ENCODE measurements around the gene KCTD2.
"Not testable (repeated sequence)": the region's sequence is repeated elsewhere in the genome, so short reads cannot be mapped to it uniquely, and the experiment has no call there.

KCTD2 gene, protein sequence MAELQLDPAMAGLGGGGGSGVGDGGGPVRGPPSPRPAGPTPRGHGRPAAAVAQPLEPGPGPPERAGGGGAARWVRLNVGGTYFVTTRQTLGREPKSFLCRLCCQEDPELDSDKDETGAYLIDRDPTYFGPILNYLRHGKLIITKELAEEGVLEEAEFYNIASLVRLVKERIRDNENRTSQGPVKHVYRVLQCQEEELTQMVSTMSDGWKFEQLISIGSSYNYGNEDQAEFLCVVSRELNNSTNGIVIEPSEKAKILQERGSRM

DNA sequence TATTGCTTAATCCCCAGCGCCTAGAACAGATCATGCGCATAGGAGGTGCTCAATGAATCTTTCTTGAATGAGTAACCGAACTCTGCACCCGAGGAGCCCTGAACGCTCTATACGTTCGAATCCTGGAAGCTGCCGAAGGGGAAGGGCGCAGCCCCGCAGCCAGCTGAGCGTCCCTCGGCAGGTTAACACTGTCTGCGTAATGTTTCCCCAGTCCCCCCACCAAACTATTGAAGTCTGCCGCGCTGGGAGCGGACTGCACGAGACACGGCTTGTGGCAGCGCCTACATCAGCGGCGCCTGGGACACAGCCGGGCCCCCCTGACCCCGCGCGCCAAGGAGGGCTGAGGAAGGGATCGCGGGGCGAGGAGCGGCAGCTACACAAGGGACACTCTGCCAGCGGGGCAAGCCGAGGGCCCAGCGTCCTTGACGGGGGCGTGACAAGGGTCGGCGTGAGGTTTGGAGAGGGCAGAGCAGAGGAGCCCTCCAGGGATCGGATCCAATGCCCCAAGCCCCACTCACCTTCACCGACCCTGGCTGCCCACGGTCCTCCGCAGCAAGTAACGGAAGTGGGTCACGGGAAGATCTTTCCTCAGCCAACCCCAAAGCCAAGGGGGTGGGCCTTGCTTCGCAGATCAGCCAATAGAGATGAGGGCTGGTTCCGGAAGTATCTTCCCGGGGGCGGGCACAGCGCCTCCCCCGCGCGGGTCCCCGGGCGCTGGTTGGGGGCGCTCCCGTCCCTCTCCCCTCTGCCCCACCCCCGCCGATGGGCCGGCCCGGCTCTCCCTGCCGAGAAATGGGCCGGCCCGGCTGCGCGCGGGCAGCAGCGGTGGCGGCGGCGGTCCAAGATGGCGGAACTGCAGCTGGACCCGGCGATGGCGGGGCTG, at the start of gene KCTD2, which contains the start of gene ATP5PD:
Gene KCTD2, plus strand, starts transcription at position 819 of the 883 bp plus-strand sequence. Its CDS starts 26 bp downstream, at position 845.
Gene ATP5PD, minus strand, starts transcription at position 563 of the 883 bp plus-strand sequence. CDS start 4,319 bp downstream, outside the sequence.
- DNase-seq = peak; percentile 94

DNA sequence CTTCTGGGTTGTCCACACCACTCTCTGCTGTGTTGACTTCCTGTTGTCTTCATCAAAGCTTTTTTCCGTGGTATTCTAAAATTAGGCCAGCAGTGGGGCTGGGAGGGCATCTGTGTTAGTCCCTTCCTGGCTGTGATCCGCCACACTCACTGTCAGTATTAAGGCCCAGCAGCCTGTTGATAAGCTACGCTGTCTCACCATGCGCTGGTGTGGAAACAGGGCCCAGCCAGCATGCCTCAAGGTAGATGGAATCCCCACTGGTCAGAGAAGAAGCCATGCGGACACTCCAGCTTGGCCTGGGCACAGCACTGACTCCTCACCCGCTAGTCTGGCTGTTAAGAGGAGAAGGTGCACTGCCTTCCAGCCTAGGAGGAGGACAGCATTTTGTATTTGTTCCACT, 48.2 kb upstream of the KCTD2 start:
- no peak for DNase-seq

- no peak for DNase-seq
Measured at GRCh38 chr17:74999523-74999922, 47.5 kb upstream of the KCTD2 start.

DNA sequence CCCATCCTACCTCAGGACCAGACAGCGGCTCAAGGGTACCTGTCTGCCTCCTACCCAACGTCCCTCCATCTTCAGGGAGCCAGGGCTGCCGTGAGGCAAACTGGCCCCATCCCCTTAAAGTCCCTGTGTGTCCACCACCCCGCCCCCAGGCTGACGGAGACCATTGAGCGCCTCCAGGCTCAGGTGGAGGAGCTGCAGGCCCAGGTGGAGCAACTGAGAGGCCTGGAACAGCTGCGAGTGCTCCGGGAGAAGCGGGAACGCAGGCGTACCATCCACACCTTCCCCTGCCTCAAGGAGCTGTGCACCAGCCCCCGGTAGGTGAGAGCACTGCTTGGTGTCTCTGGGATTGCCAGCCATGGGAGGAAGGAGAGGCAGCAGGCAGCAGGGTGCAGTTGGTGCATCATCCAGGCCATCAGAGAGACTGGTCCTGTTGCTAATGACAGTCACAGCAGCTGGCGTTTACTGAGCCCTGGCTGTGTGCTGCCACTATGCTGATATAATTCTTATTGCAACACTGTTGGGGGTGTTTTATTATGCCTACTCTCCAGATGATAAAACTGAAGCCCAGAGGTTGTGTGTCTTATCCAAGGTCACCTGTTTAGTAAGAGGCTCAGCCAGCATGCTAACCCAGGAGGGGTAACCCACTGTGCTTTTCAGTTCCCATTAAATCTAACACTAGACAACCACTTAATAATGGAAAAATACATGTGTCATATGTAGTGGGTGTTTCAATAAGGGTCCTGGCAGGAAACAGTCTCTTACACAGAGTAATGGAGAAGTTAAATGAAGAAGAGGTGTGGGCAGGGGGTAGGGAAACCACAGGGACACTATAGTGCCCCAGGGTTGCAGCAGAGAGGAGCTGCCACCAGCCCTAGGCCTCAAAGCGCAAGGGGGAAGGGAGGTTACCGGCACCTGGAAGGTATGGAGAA, 44.8 kb upstream of the KCTD2 start:
- DNase-seq = no peak

DNA sequence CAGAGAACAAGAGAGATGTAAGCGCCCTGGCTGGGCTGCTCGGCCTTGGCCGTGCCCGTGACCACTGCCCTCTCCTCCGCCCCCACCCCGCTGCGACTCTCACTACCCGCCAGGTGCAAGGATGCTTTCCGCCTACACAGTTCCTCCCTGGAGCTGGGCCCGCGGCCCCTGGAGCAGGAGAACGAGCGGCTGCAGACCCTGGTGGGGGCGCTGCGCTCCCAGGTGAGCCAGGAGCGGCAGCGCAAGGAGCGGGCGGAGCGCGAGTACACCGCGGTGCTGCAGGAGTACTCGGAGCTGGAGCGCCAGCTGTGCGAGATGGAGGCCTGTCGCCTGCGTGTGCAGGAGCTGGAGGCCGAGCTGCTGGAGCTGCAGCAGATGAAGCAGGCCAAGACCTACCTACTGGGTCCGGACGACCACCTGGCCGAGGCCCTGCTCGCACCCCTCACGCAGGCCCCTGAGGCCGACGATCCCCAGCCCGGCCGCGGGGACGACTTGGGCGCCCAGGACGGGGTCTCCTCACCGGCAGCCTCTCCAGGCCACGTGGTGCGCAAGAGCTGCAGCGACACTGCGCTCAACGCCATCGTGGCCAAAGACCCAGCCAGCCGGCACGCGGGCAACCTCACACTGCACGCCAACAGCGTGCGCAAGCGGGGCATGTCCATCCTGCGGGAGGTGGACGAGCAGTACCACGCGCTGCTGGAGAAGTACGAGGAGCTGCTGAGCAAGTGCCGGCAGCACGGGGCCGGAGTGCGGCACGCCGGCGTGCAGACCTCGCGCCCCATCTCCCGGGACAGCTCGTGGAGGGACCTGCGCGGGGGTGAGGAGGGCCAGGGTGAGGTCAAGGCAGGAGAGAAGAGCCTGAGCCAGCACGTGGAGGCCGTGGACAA, 43.7 kb upstream of the KCTD2 start:
- no peak for DNase-seq

GRCh38 chr17:75003957-75004355, 43.1 kb upstream of the KCTD2 start:
- DNase-seq = no peak

GRCh38 chr17:75004371-75004770, 42.7 kb upstream of the KCTD2 start:
- no peak for DNase-seq

GRCh38 chr17:75005291-75005690, 41.7 kb upstream of the KCTD2 start:
- no peak for DNase-seq

DNA sequence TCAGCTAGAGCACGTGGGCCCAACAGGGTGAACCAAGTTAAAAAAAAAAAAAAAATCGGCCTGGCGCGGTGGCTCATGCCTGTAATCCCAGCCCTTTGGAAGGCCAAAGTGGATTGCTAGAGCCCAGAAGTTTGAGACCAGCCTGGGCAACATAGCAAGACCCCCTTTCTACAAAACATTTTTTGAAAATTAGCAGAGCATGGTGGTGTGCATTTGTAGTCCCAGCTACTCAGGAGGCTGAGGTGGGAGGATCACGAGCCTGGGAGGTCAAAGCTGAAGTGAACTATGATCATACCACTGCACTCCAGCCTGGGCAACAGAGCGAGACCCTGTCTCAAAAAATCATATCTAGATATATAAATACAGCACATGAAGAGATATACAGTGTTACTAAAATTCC, 40.9 kb upstream of the KCTD2 start:
- not testable (repeated sequence) for DNase-seq

- no peak for DNase-seq
Measured at GRCh38 chr17:75006653-75007052, 40.4 kb upstream of the KCTD2 start.

DNA sequence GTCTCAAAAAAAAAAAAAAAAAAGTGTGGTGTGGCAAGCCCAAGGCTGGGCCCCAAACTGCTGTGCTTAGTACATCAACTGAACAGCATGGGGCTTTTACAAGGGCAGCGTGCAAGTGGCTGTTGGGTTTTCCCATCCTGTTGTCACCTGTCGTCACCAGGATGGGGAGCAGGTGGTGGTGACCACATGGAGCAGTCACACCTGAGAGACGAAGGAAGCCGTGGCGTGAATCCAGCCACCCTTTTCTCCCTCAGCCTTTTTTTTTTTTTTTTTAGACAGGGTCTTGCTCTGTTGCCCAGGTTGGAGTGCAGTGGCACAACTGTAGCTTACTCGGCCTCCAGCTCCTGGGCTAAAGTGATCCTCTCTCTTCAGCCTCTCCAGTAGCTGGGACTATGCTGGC, 38.7 kb upstream of the KCTD2 start:
- DNase-seq = no peak

DNA sequence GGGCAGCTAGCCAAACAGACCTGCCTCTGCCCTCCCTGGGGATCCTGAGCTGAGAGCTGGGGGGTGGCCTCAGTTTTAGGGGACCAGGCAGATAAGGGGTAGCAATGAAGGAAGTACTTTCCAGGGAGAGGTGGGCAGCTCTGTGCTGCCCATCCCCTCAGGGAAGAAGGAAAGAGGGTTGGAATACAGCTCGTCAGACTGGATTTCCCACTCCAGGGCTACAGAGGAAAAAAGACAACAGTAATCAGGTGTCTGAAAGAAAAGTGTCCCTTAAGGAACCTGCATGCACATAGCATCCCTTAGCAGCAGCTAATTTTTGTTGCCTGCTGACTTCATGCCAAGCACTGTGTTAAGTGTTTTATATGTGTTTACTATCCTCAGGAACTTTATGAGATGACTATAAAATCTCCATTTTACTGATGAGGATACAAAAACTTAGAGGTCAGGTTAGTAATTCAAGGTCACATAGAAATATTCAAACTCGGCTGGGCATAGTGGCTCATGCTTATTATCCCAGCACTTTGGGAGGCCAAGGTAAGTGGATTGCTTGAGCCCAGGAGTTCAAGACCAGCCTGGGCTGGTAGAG, 37.8 kb upstream of the KCTD2 start:
- DNase-seq = no peak

DNA sequence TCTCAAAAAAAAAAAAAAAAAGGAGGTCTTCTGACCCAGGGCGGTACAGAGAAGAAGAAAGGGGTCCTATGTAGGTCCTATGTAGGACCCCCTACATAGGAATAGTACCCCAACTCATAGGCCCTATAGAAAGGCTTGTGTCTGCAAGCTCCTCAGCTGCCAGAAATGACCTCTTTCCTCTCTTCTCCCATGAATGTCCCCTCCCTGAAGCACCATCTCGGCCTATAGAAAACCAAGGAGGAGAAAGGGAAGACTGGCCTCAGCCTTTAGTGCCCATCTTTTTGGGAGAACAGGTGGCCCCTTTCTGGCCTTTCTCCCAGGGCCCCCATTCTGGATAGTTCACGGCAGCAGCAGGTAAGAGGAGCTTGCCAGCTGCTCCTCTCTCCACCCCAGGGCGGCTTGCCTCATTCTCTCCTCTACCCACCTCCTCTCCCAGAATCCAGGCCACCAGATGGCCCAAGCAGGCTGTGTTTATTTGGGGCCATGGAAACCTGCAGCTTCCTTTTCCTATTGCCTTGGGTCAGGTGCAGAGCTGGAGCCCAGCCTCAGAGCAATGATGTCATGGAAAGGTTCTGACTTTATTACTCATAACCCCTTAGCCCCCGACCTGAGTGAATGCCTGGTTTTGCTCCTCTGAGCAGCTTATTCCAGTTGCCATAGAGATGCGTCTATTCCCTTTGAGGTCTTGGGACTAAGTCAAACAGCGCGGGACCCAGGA, 36.2 kb upstream of the KCTD2 start:
- no peak for DNase-seq

GRCh38 chr17:75011401-75012095, 35.5 kb upstream of the KCTD2 start:
- DNase-seq = no peak

DNA sequence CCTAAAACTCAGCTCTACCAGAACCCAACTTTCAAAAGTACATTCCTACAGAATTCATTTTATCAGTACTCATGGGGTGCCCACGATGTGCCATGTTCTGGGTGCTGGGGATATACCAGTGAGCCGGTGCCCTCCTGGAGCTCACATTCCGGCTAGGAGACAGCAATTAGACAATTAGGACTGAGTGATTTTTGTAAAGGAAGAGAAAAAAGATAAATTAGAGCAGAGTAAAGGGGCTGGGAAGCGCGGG, 35.0 kb upstream of the KCTD2 start:
- no peak for DNase-seq

DNA sequence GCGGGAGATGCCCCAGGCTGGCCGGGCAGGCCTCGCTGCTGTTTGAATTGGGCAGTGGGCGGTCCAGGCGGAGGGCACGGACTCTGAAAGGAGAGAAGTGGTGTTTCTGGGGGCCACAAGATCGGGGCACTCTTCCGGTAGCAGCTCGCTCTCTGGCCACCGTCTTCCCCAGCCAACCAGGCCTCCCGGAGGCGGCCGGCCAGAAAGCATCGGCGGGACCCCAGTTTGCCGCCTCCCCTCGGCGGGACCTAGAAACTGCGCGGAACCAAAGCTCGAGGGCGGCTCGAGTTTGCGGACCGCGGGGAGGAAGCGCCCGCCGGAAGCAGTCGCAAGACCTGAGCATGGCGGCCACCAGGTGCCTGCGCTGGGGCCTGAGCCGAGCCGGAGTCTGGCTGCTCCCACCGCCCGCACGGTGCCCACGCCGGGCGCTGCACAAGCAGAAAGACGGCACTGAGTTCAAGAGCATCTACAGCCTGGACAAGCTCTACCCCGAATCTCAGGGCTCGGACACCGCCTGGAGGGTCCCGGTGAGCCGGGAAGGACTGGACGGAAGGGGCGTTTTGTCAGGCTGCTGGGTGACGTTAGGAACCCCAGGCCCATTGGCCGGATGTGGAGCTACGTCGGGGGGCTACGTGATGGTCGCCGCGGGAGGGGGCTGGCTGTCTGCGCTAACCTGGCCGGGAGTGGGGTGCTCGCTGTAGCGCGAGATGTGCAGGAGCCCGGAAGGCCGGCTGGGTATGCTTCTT, 34.5 kb upstream of the KCTD2 start, which contains the start of gene MRPL58:
Gene MRPL58, plus strand, starts transcription at position 325 of the 746 bp plus-strand sequence. Its CDS starts 17 bp downstream, at position 342.
- DNase-seq = peak; percentile 81

- DNase-seq = no peak
Measured at GRCh38 chr17:75013092-75013559, 33.9 kb upstream of the KCTD2 start.

DNA sequence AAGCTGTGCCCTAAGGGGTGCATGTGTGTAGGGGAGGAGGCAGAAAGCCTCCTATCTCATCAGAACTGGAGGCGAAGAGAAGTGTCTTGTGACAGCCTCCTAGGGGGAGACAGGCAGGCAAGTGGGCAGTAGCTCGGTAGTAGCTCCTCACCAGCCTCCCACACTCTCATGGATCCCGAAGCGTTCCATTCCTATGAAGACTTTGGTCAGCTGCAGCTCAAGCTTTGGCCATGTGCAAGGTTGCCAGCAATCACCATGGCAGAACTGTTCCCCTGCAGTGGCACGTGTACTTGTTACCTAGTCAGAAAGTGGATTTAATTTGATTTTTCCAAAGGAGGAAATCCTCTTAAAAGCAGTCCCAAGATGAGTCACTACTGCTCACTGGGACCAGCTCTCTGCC, 27.9 kb upstream of the KCTD2 start:
- no peak for DNase-seq

DNA sequence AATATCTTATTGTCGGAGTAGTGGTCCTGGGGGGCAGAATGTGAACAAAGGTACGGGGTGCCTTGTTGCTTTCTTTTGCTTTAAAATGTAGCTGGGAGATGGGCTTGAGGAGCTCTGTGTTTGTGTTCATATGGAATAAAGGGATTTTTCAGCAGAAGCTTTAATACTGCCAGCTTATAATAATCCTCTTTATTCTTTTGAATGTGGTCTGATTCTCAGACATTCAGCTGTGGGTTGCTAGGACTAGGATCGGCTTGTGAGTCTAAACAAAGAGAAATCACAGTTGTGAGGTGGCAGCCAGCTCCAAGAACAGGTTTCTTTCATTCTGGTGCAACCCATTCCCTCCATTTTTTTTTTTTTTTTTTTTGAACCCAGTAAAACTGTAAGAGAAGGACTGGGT, 27.3 kb upstream of the KCTD2 start:
- no peak for DNase-seq
